Brain pericyte (primary cell): ENCODE results near the gene TMED5.
"Not testable (repeated sequence)": the region's sequence is repeated elsewhere in the genome, so short reads cannot be mapped to it uniquely, and the experiment has no call there.

ENCODE experiments used
- DNase-seq: peaks from one replicate; pipeline ENCODE4 v3.0.0-alpha.2; 2012; ENCODE audit warnings: low read depth, low spot score

Gene TMED5

DNA sequence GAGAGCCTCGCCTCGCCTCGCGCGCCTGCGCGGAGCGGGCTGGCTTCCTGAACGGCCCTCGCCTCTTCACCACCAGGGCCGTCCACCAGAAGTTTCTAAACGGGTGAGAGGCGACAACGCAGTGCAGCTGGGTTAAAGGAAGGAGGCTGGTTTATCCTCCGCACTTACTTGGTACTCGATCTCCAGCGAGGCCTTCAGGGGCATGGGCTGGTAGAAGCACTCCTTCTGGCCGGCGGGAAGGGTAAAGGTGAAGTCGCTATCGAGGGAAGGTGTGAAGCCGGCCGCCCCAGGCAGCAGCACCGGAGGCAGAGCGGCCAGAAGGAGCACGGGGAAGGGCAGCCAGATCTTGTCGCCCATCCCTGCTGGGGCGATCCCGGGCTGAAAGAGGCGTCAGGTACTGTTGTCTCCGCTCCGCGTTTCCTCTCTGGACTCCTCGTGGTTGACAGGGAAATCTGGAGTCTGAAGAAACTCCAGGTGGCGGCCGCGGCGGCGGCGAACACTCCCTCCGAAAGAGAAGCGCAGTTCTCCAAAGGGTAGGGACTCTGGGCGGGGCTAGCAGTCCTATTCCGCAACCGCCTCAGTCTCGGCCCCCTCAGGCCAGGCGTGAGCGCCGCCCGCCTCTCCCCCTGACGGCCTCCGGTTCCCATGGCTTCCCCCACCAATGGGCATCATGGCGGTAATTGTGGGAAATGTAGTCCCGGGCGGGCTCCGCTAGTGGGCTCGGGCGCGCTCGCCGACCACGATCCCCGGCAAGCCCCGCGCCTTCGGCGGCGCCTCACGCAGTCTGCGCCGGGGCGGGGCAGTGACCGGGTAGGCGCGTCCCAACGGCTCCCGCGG, at the start of gene TMED5:
TMED5 (minus strand) TSS at position 528 of the 837 bp plus-strand sequence; CDS start at position 357, 171 bp downstream.
- peak; percentile 95 for DNase-seq

DNA sequence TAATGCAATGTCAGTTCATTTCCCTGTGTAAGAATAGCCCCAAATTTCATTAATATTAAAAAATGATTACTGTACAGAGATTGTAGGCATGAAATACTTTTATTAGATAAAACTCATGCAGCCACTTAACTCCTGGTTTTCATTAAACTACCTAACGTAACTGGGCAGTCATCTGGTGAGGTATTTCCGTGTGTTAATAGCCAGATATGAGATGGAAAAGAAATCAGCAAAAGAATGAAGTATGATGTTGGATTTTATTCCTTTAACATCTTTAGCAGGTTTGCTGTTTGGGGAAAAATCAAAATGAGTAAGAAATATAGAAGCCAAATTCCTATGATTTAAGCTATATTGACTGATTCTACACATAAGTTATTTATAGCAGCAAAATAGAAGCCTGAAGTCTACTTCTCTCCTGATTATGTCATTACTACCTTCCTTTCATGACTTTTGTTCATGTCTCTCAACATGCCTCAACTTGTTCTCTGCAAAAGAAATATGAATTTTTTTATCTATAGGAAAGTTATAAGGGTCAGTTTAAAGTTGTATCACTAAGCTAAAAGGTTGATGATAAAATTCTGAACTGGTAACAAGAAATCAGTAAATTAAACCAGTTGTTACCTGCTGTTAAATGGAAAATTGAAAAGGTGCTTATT, 42.9 kb upstream of the TMED5 start:
- DNase-seq, result no peak

DNA sequence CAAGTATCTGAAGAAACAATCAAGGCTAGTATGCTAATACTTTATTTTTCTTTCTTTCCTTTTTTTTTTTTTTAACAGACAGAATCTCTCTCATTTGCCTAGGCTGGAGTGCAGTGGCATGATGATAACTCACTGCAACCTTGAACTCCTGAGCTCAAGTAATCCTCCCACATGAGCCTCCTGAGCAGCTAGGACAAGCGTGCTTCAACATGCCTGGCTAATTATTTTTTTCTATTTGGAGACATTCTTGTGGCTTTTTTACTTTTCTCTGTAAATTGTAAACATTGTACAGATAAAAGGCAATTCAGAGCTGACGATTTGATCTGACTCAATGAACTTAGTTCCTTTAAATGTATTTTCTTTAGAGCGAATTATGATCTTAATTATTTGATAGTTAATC, 41.7 kb upstream of the TMED5 start:
- no peak for DNase-seq

DNA sequence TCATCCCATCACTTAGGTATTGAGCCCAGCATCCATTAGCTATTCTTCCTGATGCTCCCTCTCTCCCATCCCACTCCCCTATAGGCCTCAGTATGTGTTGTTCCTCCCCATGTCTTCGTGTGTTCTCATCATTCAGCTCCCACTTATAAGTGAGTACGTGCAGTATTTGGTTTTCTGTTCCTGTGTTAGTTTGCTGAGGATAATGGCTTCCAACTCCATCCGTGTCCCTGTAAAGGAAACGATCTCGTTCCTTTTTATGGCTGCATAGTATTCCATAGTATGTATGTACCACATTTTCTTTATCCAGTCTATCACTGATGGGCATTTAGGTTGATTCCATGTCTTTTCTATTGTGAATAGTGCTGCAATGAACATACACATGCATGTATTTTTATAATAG, 40.5 kb upstream of the TMED5 start:
- not testable (repeated sequence) for DNase-seq

DNA sequence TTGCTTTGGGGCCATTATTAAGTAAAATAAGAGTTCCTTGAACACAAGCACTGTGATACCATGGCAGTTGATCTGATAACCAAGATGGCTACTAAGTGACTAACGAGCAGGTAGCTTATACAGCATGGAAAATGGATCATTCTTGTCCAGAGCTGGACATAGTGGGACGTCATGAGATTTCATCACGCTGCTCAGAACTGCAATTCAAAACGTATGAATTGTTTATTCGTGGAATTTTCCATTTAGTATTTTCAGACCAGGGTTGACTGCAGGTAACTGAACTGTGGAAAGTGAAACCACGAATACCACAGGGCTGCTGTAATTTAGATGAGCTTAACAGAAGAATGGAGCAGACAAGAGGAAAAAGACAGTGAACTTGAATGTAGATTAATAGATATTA, 39.2 kb upstream of the TMED5 start:
- DNase-seq, result no peak

DNA sequence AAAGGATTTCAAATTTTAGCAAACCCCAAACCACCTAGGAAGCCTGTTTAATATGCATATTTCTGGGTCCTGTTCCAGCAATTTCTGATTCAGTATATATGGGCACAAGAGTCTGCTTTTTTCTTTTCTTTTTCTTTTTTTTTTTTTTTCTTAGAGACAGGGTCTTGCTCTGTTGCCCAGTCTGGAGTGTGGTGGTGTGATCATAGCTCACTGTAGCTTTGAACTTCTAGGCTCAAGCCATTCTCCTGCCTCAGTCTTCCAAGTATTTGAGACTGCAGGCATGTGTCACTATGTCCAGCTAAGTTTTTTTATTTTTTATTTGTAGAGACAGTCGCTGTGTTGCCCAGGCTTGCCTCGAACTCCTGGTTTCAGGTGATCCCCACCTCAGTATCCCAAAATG, 35.1 kb upstream of the TMED5 start:
- DNase-seq, result no peak

DNA sequence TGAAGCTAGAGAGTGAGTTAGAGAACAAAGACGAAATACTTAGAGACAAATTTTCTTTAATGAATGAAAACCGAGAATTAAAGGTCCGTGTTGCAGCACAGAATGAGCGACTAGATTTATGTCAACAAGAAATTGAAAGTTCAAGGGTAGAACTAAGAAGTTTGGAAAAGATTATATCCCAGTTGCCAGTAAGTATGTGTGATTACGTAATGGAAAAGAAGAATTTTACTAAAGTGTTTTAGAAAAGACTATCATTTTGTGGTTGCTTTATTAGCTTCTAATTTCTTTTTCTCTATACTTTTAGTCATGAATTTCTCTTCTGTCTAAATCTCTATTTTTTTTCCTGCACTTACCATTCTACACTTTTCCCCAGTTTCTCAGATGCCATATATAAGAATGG, 27.0 kb upstream of the TMED5 start:
- DNase-seq, result no peak

DNA sequence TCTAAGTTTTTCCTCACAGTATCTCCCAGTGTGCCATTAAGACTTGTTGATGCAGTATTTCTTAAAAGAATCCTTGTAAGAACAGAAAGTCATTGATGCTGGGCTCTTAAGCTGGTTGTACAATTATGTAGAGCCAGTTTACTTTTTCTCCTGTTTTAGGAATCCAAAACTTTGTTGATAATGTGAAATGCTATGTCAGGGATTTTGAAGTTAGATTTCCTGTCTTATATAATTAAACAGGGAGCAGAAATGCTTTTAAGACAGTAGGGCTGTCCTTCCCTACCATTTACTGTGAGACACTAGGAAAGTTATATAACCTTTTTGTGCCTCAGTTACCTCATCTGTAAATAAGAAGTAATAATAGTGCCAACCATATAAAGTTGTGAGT, 26.3 kb upstream of the TMED5 start:
- DNase-seq, result no peak

DNA sequence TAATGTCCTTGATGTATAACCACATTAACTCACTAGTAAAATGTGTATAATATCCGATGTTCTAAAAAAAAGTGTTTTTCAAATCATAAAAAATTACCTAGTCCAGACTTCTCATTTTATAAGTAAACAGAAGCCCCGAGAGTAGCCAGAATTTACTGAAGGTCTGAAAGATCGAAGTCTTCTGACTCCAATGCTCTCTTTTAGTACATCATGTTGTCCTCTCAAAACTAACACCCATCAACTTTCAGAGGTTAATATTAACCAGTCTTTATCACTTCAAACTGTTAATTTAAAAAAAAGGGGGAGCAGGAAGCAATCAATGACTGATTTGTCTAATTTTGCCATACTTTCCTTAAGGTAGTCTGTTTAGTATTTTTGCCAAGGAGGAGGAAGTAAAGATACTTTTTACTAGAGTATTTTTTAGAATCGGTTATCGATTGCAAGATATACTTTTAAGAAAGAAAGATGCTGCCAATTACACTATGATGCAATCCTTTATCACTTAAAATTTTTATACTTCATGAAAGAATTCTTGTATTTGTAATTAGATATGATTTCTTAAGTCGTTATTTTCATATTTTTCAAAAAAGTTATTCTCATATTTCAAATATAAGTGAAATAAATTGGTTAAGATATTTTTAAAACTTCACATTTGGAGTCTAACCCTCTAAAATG, 25.8 kb upstream of the TMED5 start:
- no peak for DNase-seq

DNA sequence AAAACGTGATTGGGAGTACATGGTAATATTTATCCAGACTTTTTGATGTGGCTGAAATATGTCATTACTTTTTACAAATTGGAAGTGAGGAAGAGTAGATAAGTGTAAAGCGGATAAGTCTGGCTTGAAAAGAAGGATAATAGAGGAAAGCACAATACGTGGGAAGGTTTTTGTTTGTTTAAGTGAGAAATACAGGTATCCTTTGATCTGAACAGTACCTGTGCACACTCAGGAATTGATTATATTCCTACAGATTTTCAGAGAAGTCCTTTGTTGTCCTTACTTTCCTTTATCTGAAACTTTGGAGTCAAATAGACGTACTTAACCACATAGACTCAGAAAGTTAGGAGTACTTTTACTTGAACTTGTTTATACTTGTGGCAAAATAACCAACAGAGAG, 20.5 kb upstream of the TMED5 start:
- DNase-seq, result no peak

DNA sequence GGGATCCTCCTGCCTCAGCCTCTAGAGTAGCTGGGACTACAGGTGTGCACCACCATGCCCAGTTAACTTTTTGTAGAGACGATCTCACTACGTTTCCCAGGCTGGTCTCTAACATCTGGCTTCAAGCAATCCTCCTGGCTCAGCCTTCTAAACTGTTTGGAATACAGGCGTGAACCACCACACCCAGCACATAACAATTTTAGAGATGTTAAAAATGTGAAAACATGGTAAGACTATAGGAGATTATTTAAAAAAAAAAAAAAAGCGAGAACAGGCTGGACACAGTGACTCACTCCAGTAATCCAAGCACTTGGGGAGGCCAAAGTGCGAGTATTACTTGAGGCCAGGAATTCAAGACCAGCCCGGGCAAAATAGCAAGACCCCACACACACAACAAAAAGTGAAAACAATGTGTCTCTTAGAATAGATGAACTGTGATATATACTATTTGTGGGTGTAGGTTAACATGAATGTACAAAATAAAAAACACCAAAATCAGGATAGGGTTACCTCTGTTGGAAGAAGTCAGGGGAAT, 19.9 kb upstream of the TMED5 start:
- DNase-seq, result no peak

DNA sequence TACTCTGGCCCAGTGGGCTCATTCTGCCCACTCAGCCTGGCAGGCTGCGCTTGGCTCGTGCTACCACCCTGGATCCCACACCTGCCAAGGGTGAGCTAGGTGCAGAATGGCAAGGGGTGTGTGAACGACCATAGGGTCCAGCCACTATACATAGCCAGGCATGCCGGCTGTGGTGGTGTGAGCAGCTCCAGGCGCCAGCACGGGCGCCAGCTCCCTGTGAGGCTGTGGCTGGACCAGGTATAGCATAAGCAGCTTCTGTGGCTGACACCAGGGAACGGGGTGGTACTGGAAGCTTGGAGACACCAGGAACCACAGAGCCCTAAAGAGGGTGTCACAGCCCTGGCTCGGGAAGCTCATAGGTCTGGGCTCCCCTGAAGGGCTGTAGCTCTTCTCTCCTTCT, 18.9 kb upstream of the TMED5 start:
- DNase-seq, result no peak

DNA sequence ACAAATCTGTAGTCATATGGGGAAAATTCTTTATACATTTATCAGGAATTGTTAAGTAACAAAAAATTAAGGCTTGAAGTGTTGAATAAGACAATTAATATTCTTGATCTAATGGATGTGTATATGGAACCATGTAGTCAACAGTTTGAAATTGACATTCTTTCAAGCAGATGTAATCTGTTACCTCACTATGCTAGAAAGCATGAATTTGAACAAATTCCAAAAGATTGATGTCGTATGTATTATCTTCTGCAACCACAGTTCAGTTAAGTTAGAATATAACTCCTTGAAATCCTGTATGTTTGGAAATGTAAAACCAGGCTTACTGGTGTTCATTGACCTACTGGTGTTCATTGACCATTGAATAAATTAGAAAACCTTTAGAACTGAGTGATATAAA, 16.4 kb upstream of the TMED5 start:
- no peak for DNase-seq

DNA sequence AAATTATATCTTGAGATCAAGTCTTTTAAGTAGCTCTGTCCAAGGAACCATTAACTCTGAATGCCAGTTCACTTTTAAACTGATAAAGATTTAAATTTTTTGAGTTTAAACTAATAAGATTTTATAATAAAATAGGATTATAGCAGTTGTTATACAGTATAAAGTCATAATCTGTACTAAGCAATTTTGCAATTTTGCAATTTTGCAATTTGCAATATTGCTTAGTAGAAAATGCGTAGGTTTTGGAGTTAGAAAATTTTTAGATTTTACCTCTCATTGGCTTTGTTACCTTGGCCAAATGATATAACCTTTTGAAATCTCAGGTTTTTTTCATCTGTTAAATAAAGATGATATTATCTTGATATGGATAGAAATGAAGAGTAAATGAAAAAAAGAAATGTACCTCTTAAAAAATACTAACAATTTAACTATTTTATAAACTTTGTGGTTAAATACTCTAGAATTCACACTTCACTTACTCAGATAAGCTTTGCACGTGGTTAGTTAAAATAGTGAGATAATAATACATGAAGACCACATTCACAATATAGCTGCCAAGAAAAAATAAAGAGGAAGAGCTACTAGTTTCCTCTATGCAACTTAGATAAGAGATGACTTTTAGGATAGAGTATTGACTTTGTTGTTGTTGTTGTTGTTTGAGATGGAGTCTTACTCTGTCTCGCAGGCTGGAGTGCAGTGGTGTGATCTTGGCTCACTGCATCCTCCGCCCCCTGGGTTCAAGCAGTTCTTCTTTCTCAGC, 14.2 kb upstream of the TMED5 start:
- no peak for DNase-seq

DNA sequence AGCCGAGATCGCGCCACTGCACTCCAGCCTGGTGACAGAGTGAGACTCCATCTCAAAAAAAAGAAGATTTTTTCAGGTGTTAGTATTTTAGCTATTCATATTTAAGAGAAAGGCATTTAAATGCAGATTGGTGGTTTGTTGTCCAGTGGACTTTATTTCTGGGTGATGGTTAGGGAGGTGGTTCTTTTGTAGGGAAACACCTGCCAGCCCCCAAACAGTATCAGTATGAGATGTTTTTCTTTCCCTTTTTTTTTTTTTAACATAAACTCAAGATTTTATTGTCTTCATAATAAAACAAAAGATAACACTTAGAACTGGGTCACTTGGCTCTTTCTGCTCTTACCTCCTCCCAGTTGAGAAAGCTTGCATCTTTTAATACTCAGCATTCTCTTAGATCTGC, 10.2 kb upstream of the TMED5 start:
- no peak for DNase-seq

DNA sequence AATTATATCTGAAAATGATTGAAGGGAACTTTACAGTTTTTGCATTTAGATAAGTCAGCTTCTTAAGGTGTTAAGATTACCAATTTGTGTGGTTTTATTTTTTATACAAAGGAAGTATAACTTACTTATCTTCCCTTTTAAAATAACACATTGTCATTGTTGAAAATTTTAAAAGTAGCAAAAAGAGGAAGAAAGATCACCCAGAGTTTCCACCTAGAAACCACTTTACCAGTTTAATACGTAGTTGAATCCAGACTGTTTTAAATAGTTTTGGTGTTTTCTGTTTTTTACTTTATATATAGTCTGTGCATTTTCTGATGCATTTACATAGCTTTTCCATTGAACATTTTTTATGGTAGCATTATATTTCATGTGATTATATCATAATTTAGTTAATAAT, 6.5 kb upstream of the TMED5 start:
- DNase-seq, result no peak

DNA sequence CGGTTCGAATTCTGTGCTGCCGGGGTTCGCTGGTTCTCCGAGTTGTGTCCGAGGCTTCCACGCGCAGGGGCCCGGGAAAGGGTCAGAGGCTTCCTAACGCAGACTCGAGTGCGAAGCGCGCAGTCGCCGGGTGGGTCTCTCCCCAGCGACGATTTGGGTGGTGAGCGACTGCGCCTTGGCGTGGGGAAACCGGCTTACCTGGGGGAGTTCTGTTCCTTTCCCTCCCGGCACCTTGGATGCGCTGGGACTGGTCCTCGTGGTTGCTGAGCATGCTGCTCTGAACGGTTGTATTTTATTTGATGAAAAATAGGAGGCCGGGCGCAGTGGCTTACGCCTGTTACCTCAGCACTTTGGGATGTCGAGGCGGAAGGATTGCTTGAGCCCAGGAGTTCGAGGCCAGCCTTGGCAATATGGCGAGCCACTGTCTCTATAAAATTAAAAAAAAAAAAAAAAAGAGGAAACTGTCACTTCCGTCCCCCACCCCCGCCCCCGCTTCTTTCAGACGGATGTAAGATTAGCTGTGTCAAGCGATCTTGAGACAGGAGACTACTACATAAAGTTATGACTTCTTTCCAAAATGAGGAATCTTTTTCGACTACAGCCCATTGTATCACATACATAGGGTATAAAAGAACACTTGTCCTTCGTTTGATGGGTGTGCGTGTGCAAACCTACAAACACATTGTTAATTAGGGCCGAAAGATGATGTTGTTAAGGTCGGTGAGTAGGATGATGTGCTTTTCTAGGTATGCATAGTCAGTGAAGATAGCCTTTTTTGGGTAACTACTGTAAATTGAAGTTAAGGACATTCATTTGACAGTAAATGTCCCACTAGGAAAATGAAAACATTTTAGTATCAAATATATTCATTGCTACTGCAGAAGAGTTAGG, 755 bp upstream of the TMED5 start, which contains the start of gene CCDC18:
CCDC18 (plus strand) TSS at position 2 of the 891 bp plus-strand sequence. CDS start 2,638 bp downstream, outside the sequence.
- no peak for DNase-seq

DNA sequence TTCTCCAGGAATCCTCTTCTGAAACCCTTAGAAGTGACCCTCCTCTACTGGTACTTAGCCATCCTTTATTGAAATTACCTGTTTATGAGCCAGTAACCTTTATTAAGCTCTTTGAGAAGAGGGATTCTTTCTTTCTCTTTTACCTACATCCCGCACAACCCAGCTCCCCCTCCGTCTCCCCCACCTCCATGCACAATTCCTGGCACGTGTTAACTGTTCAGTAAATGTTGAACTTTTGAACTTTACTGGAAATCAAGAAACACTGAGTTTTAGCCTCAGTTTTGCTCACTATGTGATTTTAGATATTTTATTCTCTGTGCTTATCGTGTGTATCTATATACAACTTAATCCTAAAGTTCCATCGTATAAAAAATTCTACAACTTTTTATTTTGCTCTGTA, 1.8 kb downstream of the TMED5 start:
- no peak for DNase-seq

DNA sequence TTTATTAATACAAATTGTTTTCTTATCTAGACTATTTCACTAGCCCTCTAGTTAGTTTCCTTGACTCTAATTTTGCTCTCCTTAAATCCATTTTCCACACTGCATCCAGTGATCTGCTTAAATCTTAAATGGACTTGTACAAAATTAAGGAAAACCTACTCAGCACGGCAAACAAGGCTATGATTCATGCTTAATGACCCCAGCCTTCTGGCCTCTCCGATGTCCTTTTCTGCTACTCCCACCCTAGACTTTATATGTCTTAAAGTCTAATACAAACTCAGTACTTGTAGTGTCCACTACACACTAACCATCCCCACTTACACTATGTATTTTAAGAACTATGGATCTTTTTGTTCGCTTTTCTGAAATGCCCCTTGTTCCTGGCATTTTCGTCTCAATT, 2.2 kb downstream of the TMED5 start:
- no peak for DNase-seq

DNA sequence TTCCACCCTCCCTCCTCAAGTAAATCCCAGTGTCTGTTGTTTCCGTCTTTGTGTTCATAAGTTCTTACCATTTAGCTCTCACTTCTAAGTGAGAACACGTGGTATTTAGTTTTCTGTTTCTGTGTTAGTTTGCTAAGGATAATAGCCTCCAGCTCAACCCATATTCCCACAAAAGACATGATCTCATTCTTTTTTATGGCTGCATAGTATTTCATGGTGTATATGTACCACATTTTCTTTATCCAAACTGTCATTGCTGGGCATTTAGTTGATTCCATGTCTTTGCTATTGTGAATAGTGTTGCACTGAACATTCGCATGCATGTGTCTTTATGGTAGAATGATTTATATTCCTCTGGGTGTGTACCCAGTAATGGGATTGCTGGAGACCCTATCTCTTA, 5.6 kb downstream of the TMED5 start:
- not testable (repeated sequence) for DNase-seq

DNA sequence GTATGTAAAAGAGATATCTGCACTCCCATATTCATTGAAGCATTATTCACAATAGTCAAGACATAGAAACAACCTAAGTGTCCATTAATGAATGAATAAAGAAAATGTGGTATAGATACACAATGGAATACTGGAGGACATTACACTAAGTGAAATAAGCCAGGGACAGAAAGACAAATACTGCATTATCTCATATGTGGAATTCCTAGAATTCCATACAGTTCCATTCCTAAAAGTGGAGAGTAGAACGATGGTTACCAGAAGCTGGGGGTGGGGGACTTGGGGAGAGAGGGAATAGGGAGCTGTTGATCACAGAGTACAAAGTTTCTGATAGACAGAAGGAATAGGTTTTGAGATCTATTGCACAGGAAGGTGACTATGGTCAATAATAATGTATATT, 7.4 kb downstream of the TMED5 start:
- DNase-seq, result no peak
